H1 (cell line): ENCODE data around the gene RNPEPL1. TPM values are rescaled to one million over a fixed set of nuclear protein-coding genes. Genes with fewer than 3 reads are reported as not detected.

ENCODE experiments used
- CTCF ChIA-PET: fragments of 300-600 bp; sonication (Branson Sonifier 250); formaldehyde crosslinking; loops from one replicate; lab custom pipeline; 2021; ENCODE audit not compliant: partially characterized antibody; lab: Charles Lee
- POLR2A ChIA-PET: fragments of 300-600 bp; sonication (Branson Sonifier 250); formaldehyde crosslinking; loops from one replicate; lab custom pipeline; 2021; ENCODE audit warnings: inconsistent platforms; ENCODE audit not compliant: partially characterized antibody; lab: Charles Lee
- DNase-seq, 2 experiments: peaks; one replicate each; pipeline versions ENCODE4 v3.0.0 to v3.0.0-alpha.2; 2010 to 2022; ENCODE audit warnings: low spot score in 2 of 2, low read depth in 1 of 2, mixed read lengths in 1 of 2
- FAIRE-seq: peaks from 2 replicates; lab custom pipeline; 2011; peaks lifted over from hg19 to GRCh38; lab: Jason Lieb, UNC
- H2AFZ ChIP-seq: 2 replicates; pipeline ENCODE4 v1.8.1; 2012; ENCODE audit warnings: low read length, inconsistent platforms
- H2AK5ac ChIP-seq: 2 replicates; pipeline ENCODE4 v1.6.1; 2013; ENCODE audit warnings: low read depth, low read length
- H2BK120ac ChIP-seq: replicated peaks from 2 replicates; pipeline ENCODE3; 2013; ENCODE audit warnings: low read depth, low read length, inconsistent platforms
- H2BK12ac ChIP-seq: 2 replicates; pipeline ENCODE4 v1.6.1; 2013; ENCODE audit warnings: low read depth, low read length
- H2BK15ac ChIP-seq: 2 replicates; pipeline ENCODE4 v1.6.1; 2013; ENCODE audit warnings: low read length
- H2BK20ac ChIP-seq: 2 replicates; pipeline ENCODE4 v1.6.1; 2013; ENCODE audit warnings: low read length
- H2BK5ac ChIP-seq: 2 replicates; pipeline ENCODE4 v1.6.1; 2013; ENCODE audit warnings: low read depth, low read length
- H3K14ac ChIP-seq: 2 replicates; pipeline ENCODE4 v1.6.1; 2013; ENCODE audit warnings: inconsistent platforms; ENCODE audit not compliant: insufficient read length
- H3K18ac ChIP-seq: 2 replicates; pipeline ENCODE4 v1.6.1; 2013; ENCODE audit warnings: low read length; ENCODE audit errors: extremely low read depth
- H3K23ac ChIP-seq: 2 replicates; pipeline ENCODE4 v1.6.1; 2013; ENCODE audit warnings: inconsistent platforms; ENCODE audit not compliant: insufficient read length
- H3K23me2 ChIP-seq: 2 replicates; pipeline ENCODE4 v1.6.1; 2013; ENCODE audit warnings: low read depth, low read length
- H3K27ac ChIP-seq: 2 replicates; pipeline ENCODE4 v1.6.1; 2011; ENCODE audit warnings: low read depth, low read length, inconsistent platforms
- H3K27me3 ChIP-seq, 4 experiments: replicated peaks in 1 of 4; 1 replicate in 1 of 4; 2 replicates in 3 of 4; pipeline versions ENCODE4 v1.6.1 to v1.8.1; 2011 to 2013; ENCODE audit warnings: low read length in 3 of 4, mild to moderate bottlenecking in 3 of 4, inconsistent platforms in 2 of 4, mixed read lengths in 2 of 4, moderate library complexity in 1 of 4; ENCODE audit not compliant: control insufficient read depth in 3 of 4, insufficient read depth in 3 of 4; ENCODE audit errors: extremely low read depth in 1 of 4
- H3K36me3 ChIP-seq, 4 experiments: 2 replicates each; pipeline versions ENCODE4 v1.6.1 to v1.8.1; 2011 to 2013; ENCODE audit warnings: mild to moderate bottlenecking in 4 of 4, low read length in 3 of 4, moderate library complexity in 2 of 4, control low read depth in 1 of 4, inconsistent platforms in 1 of 4; ENCODE audit not compliant: insufficient read depth in 4 of 4, control insufficient read depth in 2 of 4
- H3K4ac ChIP-seq: replicated peaks from 2 replicates; pipeline ENCODE3; 2013; ENCODE audit warnings: low read length, low read depth, mixed read lengths, inconsistent platforms; ENCODE audit not compliant: insufficient read length
- H3K4me1 ChIP-seq, 4 experiments: replicated peaks in 1 of 4; 1 replicate in 1 of 4; 2 replicates in 3 of 4; pipeline versions ENCODE4 v1.6.1 to v1.8.1; 2011 to 2013; ENCODE audit warnings: low read length in 3 of 4, inconsistent platforms in 2 of 4, mixed read lengths in 1 of 4; ENCODE audit not compliant: insufficient read depth in 4 of 4, control insufficient read depth in 3 of 4
- H3K4me2 ChIP-seq, 2 experiments: 2 replicates each; pipeline versions ENCODE4 v1.6.1 to v1.8.1; 2011 to 2013; ENCODE audit warnings: low read depth in 2 of 2, low read length in 2 of 2, control low read depth in 1 of 2, inconsistent platforms in 1 of 2, mild to moderate bottlenecking in 1 of 2; ENCODE audit not compliant: insufficient read depth in 1 of 2
- H3K4me3 ChIP-seq, 4 experiments: fragments of 200-600, 300-600 bp in 1 of 4; sonication (generic), shearing (Covaris generic), sonication (Bioruptor Twin) in 1 of 4; 2 replicates each; pipeline versions ENCODE4 v1.5.1 to v1.8.1; 2011 to 2016; ENCODE audit warnings: low read length in 4 of 4, low read depth in 3 of 4, control low read depth in 2 of 4, inconsistent platforms in 2 of 4, mild to moderate bottlenecking in 2 of 4, mixed read lengths in 1 of 4, moderate library complexity in 1 of 4; ENCODE audit not compliant: insufficient read depth in 2 of 4; ENCODE audit errors: extremely low read depth in 1 of 4
- H3K56ac ChIP-seq: replicated peaks from 2 replicates; pipeline ENCODE3; 2013; ENCODE audit warnings: low read depth, mild to moderate bottlenecking, mixed read lengths, low read length, inconsistent platforms; ENCODE audit not compliant: insufficient read length
- H3K79me1 ChIP-seq: 2 replicates; pipeline ENCODE4 v1.6.1; 2013; ENCODE audit warnings: low read depth, low read length, control low read depth
- H3K79me2 ChIP-seq, 2 experiments: 2 replicates each; pipeline versions ENCODE4 v1.6.1 to v1.8.1; 2012 to 2013; ENCODE audit warnings: low read length in 2 of 2, mild to moderate bottlenecking in 2 of 2, inconsistent platforms in 1 of 2; ENCODE audit not compliant: insufficient read depth in 2 of 2, control insufficient read depth in 1 of 2
- H3K9ac ChIP-seq, 4 experiments: replicated peaks in 1 of 4; 1 replicate in 1 of 4; 2 replicates in 3 of 4; pipeline versions ENCODE4 v1.6.1 to v1.8.1; 2011 to 2013; ENCODE audit warnings: low read depth in 3 of 4, low read length in 3 of 4, control low read depth in 2 of 4, mild to moderate bottlenecking in 2 of 4, moderate library complexity in 2 of 4, inconsistent platforms in 1 of 4; ENCODE audit errors: extremely low read depth in 1 of 4
- H3K9me3 ChIP-seq, 2 experiments: 2 replicates each; pipeline versions ENCODE4 v1.6.1 to v1.8.1; 2012 to 2013; ENCODE audit warnings: mild to moderate bottlenecking in 2 of 2, moderate library complexity in 2 of 2, control low read depth in 1 of 2, inconsistent platforms in 1 of 2, low read depth in 1 of 2, low read length in 1 of 2, mixed read lengths in 1 of 2; ENCODE audit not compliant: insufficient read depth in 2 of 2
- H4K20me1 ChIP-seq, 2 experiments: replicated peaks in 1 of 2; 2 replicates each; pipeline versions ENCODE3 to v1.8.1; 2011 to 2013; ENCODE audit warnings: inconsistent platforms in 2 of 2, low read length in 2 of 2, mild to moderate bottlenecking in 1 of 2; ENCODE audit not compliant: insufficient read depth in 2 of 2, control insufficient read depth in 1 of 2
- H4K5ac ChIP-seq: 2 replicates; pipeline ENCODE4 v1.6.1; 2013; ENCODE audit warnings: low read length, low read depth, mixed read lengths, inconsistent platforms; ENCODE audit not compliant: insufficient read length
- H4K8ac ChIP-seq: 2 replicates; pipeline ENCODE4 v1.8.0; 2013; ENCODE audit warnings: mild to moderate bottlenecking, moderate library complexity, low read length, inconsistent platforms; ENCODE audit not compliant: insufficient read depth; ENCODE audit errors: extremely low read depth
- H4K91ac ChIP-seq: replicated peaks from 2 replicates; pipeline ENCODE3; 2013; ENCODE audit warnings: low read length, mixed read lengths, inconsistent platforms; ENCODE audit not compliant: insufficient read length
- POLR2AphosphoS5 ChIP-seq: IDR thresholded peaks from 2 replicates; pipeline ENCODE4 v1.6.1; 2011; ENCODE audit warnings: low read depth, low read length
- WGBS, 2 experiments: shearing (Covaris generic) in 1 of 2; methylation state at CpG; one replicate each; pipeline versions ENCODE4 v1.1.6 to v1.1.7; 2013 to 2015; ENCODE audit warnings: low lambda C conversion rate in 2 of 2, mixed read lengths in 2 of 2, inconsistent platforms in 1 of 2, low coverage in 1 of 2, missing lambda C conversion rate in 1 of 2; ENCODE audit not compliant: insufficient replicate concordance in 2 of 2, insufficient coverage in 1 of 2, insufficient read length in 1 of 2; ENCODE audit errors: extremely low coverage in 1 of 2, missing lambda C conversion rate in 1 of 2; 5-methylcytosine and 5-hydroxymethylcytosine counted together
- polyA plus RNA-seq, 7 experiments: library from polyadenylated mRNA; depleted of rRNA in 3 of 7; stranded (reverse) in 5 of 7; unstranded in 2 of 7; fragments of >200 nt in 5 of 7; fragments of 200-250 nt in 2 of 7; gene quantifications; 1 replicate in 5 of 7; 2 replicates in 1 of 7; 4 replicates in 1 of 7; pipeline versions ENCODE4 v1.2.1 to v1.2.3, GENCODE V29; 2011 to 2013; ENCODE audit warnings: missing spikeins in 2 of 7, mixed read lengths in 2 of 7
- total RNA-seq: library from RNA; stranded (reverse); fragmentation: NEBNext Ultra II Directional; extraction: Animal tissue kit (Norgen Biotek cat#: 25700); gene quantifications from 2 replicates; pipeline ENCODE4 v1.2.1, GENCODE V29; 2021

Gene RNPEPL1
- total and polyA plus RNA-seq, 2 of the 8 experiments (the other 6 are each of a cell fraction or from before 2014, with no cell fraction given) = 9.0 to 11.3 TPM

DNA sequence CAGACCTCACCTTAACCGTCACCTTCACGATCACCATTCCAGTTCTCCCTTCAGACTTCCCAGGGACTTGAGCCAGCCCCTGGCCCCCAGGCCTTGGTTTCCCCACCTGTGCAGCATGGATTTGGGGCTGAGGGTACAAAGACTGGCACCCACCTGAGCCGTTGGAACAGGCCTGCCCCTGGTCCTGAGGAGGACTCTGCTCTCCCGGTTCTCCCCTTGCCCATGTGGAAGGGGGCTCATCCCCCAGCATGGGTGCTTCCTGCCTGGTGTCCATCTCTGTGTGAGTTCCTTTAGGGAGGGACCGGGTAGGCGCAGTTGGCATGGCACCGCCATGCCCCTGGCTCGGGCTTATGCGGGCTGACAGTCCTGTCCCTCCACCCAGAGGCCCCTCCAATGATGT lies 46.1 kb downstream of the RNPEPL1 start:
- Histone ChIP-seq H2BK5ac (no peak overlapping the region), H4K8ac (no peak overlapping the region), H3K27me3 (no peaks in the 10 kb centered on the region), H2BK15ac (no peak overlapping the region), H3K14ac (no peak overlapping the region), H2BK20ac (no peak overlapping the region), H4K91ac (no peak overlapping the region), H2BK120ac (no peak overlapping the region), H3K56ac (no peak overlapping the region), H3K23ac (no peak overlapping the region), H3K79me2 (no peaks in the 10 kb centered on the region), H3K4me1 (no peaks in the 10 kb centered on the region), H3K36me3 (no peaks in the 10 kb centered on the region), H3K23me2 (peaks cover 9% of the 10 kb centered on the region; the same call in 1 of the 2 replicates), H3K4me3 (no peak overlapping the region), H3K4ac (no peak overlapping the region), H4K20me1 (no peaks in the 10 kb centered on the region), H2AFZ (no peak overlapping the region), H3K18ac (no peak overlapping the region), H3K9ac (no peak overlapping the region), H4K5ac (no peak overlapping the region), H3K79me1 (no peaks in the 10 kb centered on the region), H3K27ac (no peak overlapping the region), H2BK12ac (no peak overlapping the region), H2AK5ac (no peak overlapping the region), H3K4me2 (no peak overlapping the region), H3K9me3 (peaks cover 33 to 36% of the 10 kb centered on the region in 2 experiments)
- ChIA-PET POLR2A (no interaction called here), CTCF (no interaction called here)
- 94% methylated on average over 9 of the region's 9 CpGs; no CpG with 5 or more reads in 1 of the 2 experiments for WGBS, 2 experiments
- no peak for DNase-seq
- no peak for FAIRE-seq
- TF ChIP-seq POLR2AphosphoS5 = no peak
